ENCODE data around the gene IFNB1. TPM values are rescaled to one million over a fixed set of nuclear protein-coding genes. Genes with fewer than 3 reads are reported as not detected.

Gene IFNB1
- total RNA-seq, 1 experiment from 2014 or later: not detected

GRCh38 chr9:21053851-21054250, 23.9 kb downstream of the IFNB1 start:
- Histone ChIP-seq H3K79me1 (ENCODE audit: insufficient read depth, low read depth, low read length, poor library complexity, severe bottlenecking) (no peaks in the 10 kb centered on the region), H3K23ac (ENCODE audit: insufficient read length, low read depth, low read length) (no peak overlapping the region), H3K27me3 (ENCODE audit: insufficient read depth, low read length) (no peaks in the 10 kb centered on the region), H2BK12ac (ENCODE audit: insufficient read length, low read depth, low read length) (no peak overlapping the region), H3K18ac (ENCODE audit: insufficient read length, low read depth, low read length) (no peak overlapping the region), H2AFZ (ENCODE audit: low read length) (no peak overlapping the region), H3K4me1 (ENCODE audit: insufficient read depth, low read length) (no peaks in the 10 kb centered on the region), H2AK5ac (ENCODE audit: insufficient read length, low read length) (no peak overlapping the region), H2BK5ac (ENCODE audit: insufficient read length, low read length) (no peak overlapping the region), H3K9ac (ENCODE audit: extremely low read depth, insufficient read length, low read length) (no peak overlapping the region), H3K23me2 (ENCODE audit: insufficient read length, low read depth, low read length, poor library complexity, severe bottlenecking) (no peaks in the 10 kb centered on the region), H3K4ac (ENCODE audit: low read depth, low read length) (no peak overlapping the region), H2BK120ac (ENCODE audit: low read depth, low read length, poor library complexity, severe bottlenecking) (no peak overlapping the region), H4K8ac (replicated peaks; ENCODE audit: insufficient read length, low read depth, low read length) (no peak overlapping the region), H3T11ph (ENCODE audit: low read length) (no peak overlapping the region), H4K5ac (ENCODE audit: insufficient read length, low read depth, low read length) (no peak overlapping the region), H3K79me2 (ENCODE audit: insufficient read depth, low read length) (no peaks in the 10 kb centered on the region), H3K27ac (ENCODE audit: insufficient read length, low read depth, low read length) (no peak overlapping the region), H4K20me1 (ENCODE audit: control insufficient read depth, insufficient read depth, insufficient read length) (no peaks in the 10 kb centered on the region), H3K14ac (ENCODE audit: insufficient read depth, low read length) (no peak overlapping the region), H4K91ac (ENCODE audit: insufficient read length, low read depth, low read length) (no peak overlapping the region), H2BK15ac (ENCODE audit: low read depth, low read length) (no peak overlapping the region), H2BK20ac (ENCODE audit: low read depth, low read length, poor library complexity, severe bottlenecking) (no peak overlapping the region), H3K56ac (ENCODE audit: insufficient read length, low read depth, low read length) (no peak overlapping the region), H3K4me2 (ENCODE audit: insufficient read depth, insufficient read length, low read length) (no peak overlapping the region), H3K9me3 (ENCODE audit: control insufficient read depth, low read depth, low read length) (no peaks in the 10 kb centered on the region)
- H3K27ac Mint-ChIP-seq: no peak overlapping the region
- H3K4me1 Mint-ChIP-seq: peaks cover 3% of the 10 kb centered on the region in 2 experiments; a peak in 2 of 4 replicates
- no peaks in the 10 kb centered on the region for H3K27me3 Mint-ChIP-seq (ENCODE audit: low read depth)
- no peaks in the 10 kb centered on the region; a peak in 1 of 7 replicates for H3K36me3 Mint-ChIP-seq (ENCODE audit: insufficient read depth in 1 of 3, low read depth in 3 of 3)
- no peak overlapping the region for H3K4me3 Mint-ChIP-seq
- DNase-seq: no peak
- no peaks in the 10 kb centered on the region for H3K9me3 Mint-ChIP-seq
- no peak for TF ChIP-seq CTCF (conservative IDR thresholded peaks at IDR 0.05)
- no CpG with 5 or more reads among the region's 2 CpGs for WGBS (ENCODE audit: extremely low coverage, insufficient read length, low lambda C conversion rate)

All from H9 (cell line).